ENCODE measurements around the gene HGFAC.

- TF ChIP-seq POLR2A (IDR thresholded peaks at IDR 0.05; ENCODE audit: low read depth, low read length) (no peak), POLR2AphosphoS5 (IDR thresholded peaks at IDR 0.05; ENCODE audit: low read depth, low read length) (no peak), POU2F2 (IDR thresholded peaks at IDR 0.05; ENCODE audit: low read depth, low read length) (no peak), SPI1 (IDR thresholded peaks at IDR 0.05; ENCODE audit: low read depth, low read length) (no peak)
Observed at GRCh38 chr4:3440979-3441500, 728 bp upstream of the HGFAC start.

All from GM12891 (cell line).